ENCODE results near the gene BABAM2. TPM values are rescaled to one million over a fixed set of nuclear protein-coding genes. Genes with fewer than 3 reads are reported as not detected.
"Not testable (repeated sequence)": the region's sequence is repeated elsewhere in the genome, so short reads cannot be mapped to it uniquely, and the experiment has no call there.

The BABAM2 gene
- total and polyA plus RNA-seq, 10 of the 15 experiments (the other 5 are each of a cell fraction or from before 2014, with no cell fraction given) = 30.7 to 59.9 (median 44.5) TPM

- BruUV-seq (replicated peaks); intact Hi-C loops (cut with micrococcal nuclease; ENCODE audit: unreplicated experiment); SMC1A ChIA-PET (ENCODE audit: uncharacterized antibody, unreplicated experiment); RAD21 ChIA-PET (ENCODE audit: unreplicated experiment); H3K36me3 ChIP-seq (ENCODE audit: control insufficient read depth in 2 of 2, insufficient read depth in 2 of 2, low read length in 1 of 2); H3K27me3 ChIP-seq (replicated peaks in 1 of 2; ENCODE audit: control insufficient read depth in 2 of 2, insufficient read depth in 2 of 2, low read length in 1 of 2); H3K79me2 ChIP-seq (ENCODE audit: control insufficient read depth, insufficient read depth, low read length); H3K4me1 ChIP-seq (ENCODE audit: control insufficient read depth, insufficient read depth, low read length); POLR2A ChIA-PET; H3K27ac ChIP-seq (ENCODE audit: control insufficient read depth, insufficient read depth); H4K20me1 ChIP-seq (ENCODE audit: control insufficient read depth, insufficient read depth); H3K4me3 ChIP-seq; ATAC-seq; DNase-seq (ENCODE audit: low read depth, low spot score); H2AFZ ChIP-seq (ENCODE audit: control insufficient read depth, low read depth, low read length); H3K9ac ChIP-seq (ENCODE audit: control insufficient read depth, insufficient read depth, low read length); in situ Hi-C loops (cut with MboI); CTCF ChIA-PET; H3K9me3 ChIP-seq (replicated peaks; ENCODE audit: control insufficient read depth, insufficient read depth, low read length); H3K4me2 ChIP-seq (ENCODE audit: control insufficient read depth, insufficient read depth); FAIRE-seq: not testable (repeated sequence)
- WGBS (ENCODE audit: insufficient coverage, insufficient replicate concordance, low lambda C conversion rate, missing lambda C conversion rate) = 83% methylated on average over 4 of the region's 4 CpGs
Observed at GRCh38 chr2:28371728-28372127, 481.2 kb downstream of the BABAM2 start.

DNA sequence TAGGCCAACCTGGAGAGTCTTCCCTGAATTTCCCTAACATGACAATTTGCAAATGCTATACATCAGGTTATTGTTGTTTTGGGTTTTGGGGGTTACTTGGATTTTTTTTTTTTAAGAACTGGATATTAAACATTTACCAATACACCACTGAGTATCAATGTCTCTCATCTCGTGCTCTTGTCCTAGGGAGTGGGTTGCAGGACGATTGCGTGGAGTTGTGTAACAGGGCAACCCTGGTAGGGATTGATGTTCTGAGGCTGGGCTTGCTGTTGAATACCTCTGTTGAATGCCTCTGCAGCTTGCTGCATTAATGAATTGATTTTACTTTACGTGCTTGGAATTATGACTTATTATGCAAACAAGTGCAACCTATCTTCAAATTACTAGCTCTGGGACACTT is 483.3 kb downstream of the BABAM2 start:
- no peak for TF ChIP-seq NR2C2 (IDR thresholded peaks at IDR 0.05; ENCODE audit: borderline replicate concordance, control insufficient read depth, insufficient read length, low read depth)
- no peak for TF ChIP-seq RFX5 (IDR thresholded peaks at IDR 0.05; ENCODE audit: low read depth, low read length)
- TF ChIP-seq ZZZ3 (IDR thresholded peaks at IDR 0.05; ENCODE audit: control insufficient read depth, insufficient read length, low read depth) = no peak
- TF ChIP-seq, protein P1, sequence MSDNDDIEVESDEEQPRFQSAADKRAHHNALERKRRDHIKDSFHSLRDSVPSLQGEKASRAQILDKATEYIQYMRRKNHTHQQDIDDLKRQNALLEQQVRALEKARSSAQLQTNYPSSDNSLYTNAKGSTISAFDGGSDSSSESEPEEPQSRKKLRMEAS (IDR thresholded peaks at IDR 0.05; ENCODE audit: low read depth, low read length) = no peak
- H3K79me2 ChIP-seq (ENCODE audit: control insufficient read depth, insufficient read depth, low read length) = no peaks in the 10 kb centered on the region
- no peak overlapping the region for H3K27ac ChIP-seq (ENCODE audit: control insufficient read depth, insufficient read depth)
- ChIA-PET SMC1A (ENCODE audit: uncharacterized antibody, unreplicated experiment) (interaction anchor here (0.6 kb wide), 1 partner anchor 281 kb away, joined by 3 read pairs; no protein-coding TSS in a partner anchor), CTCF (no interaction called here), RAD21 (ENCODE audit: unreplicated experiment) (no interaction called here), POLR2A (no interaction called here)
- BruUV-seq (replicated peaks) = no TSS peak
- no peak overlapping the region for H2AFZ ChIP-seq (ENCODE audit: control insufficient read depth, low read depth, low read length)
- H3K4me3 ChIP-seq = no peak overlapping the region
- intact Hi-C loops (cut with micrococcal nuclease; ENCODE audit: unreplicated experiment) = no loop called here
- WGBS (ENCODE audit: insufficient coverage, insufficient replicate concordance, low lambda C conversion rate, missing lambda C conversion rate) = 52% methylated on average over 4 of the region's 4 CpGs
- no peak for FAIRE-seq
- no peaks in the 10 kb centered on the region for H3K4me1 ChIP-seq (ENCODE audit: control insufficient read depth, insufficient read depth, low read length)
- no peak for ATAC-seq
- in situ Hi-C loops (cut with MboI) = no loop called here
- no peak for DNase-seq (ENCODE audit: low read depth, low spot score)
- no peaks in the 10 kb centered on the region for H3K9me3 ChIP-seq (replicated peaks; ENCODE audit: control insufficient read depth, insufficient read depth, low read length)
- no peak overlapping the region for H3K4me2 ChIP-seq (ENCODE audit: control insufficient read depth, insufficient read depth)
- no peak overlapping the region for H3K9ac ChIP-seq (ENCODE audit: control insufficient read depth, insufficient read depth, low read length)
- H3K36me3 ChIP-seq (ENCODE audit: control insufficient read depth in 2 of 2, insufficient read depth in 2 of 2, low read length in 1 of 2) = no peaks in the 10 kb centered on the region
- H4K20me1 ChIP-seq (ENCODE audit: control insufficient read depth, insufficient read depth) = no peaks in the 10 kb centered on the region
- H3K27me3 ChIP-seq (replicated peaks in 1 of 2; ENCODE audit: control insufficient read depth in 2 of 2, insufficient read depth in 2 of 2, low read length in 1 of 2) = no peaks in the 10 kb centered on the region; a peak in 2 of 4 replicates
